RWPE2 (cell line): ENCODE measurements around the gene FHIT.

Experiments used
- ATAC-seq: fragments of 200-7000 bp; cut with Tn5 transposase; 3 replicates; pipeline ENCODE4 v1.9.1; 2021; ENCODE audit warnings: low read depth
- DNase-seq: peaks from one replicate; pipeline ENCODE4 v3.0.0-alpha.2; 2020; ENCODE audit warnings: low spot score
- H3K27ac ChIP-seq: fragments of 450-650 bp; 2 replicates; pipeline ENCODE4 v1.5.1; 2017; ENCODE audit warnings: mild to moderate bottlenecking; ENCODE audit not compliant: poor library complexity, severe bottlenecking
- H3K27me3 ChIP-seq: fragments of 250-450 bp; sonication (Bioruptor Pico); 2 replicates; pipeline ENCODE4 v1.5.1; 2021; ENCODE audit warnings: mild to moderate bottlenecking, moderate library complexity; ENCODE audit not compliant: insufficient read depth, poor library complexity, severe bottlenecking
- H3K36me3 ChIP-seq: fragments of 250-450 bp; sonication (Bioruptor Pico); 2 replicates; pipeline ENCODE4 v1.5.1; 2020; ENCODE audit warnings: low read depth, mild to moderate bottlenecking, moderate library complexity
- H3K4me1 ChIP-seq: fragments of 250-450 bp; sonication (Bioruptor Pico); 2 replicates; pipeline ENCODE4 v1.5.1; 2021; ENCODE audit warnings: mild to moderate bottlenecking, moderate library complexity; ENCODE audit not compliant: insufficient read depth, poor library complexity, severe bottlenecking
- H3K4me3 ChIP-seq: fragments of 250-450 bp; sonication (Bioruptor Pico); 2 replicates; pipeline ENCODE4 v1.5.1; 2021; ENCODE audit warnings: mild to moderate bottlenecking, moderate library complexity; ENCODE audit not compliant: severe bottlenecking
- H3K9me3 ChIP-seq: fragments of 250-450 bp; sonication (Bioruptor Pico); 2 replicates; pipeline ENCODE4 v1.5.1; 2021; ENCODE audit warnings: mild to moderate bottlenecking, moderate library complexity; ENCODE audit not compliant: severe bottlenecking
- CTCF ChIP-seq: fragments of 450-650 bp; IDR thresholded peaks from one replicate; pipeline ENCODE4 v1.5.1; 2017; ENCODE audit warnings: mild to moderate bottlenecking, moderate library complexity; ENCODE audit not compliant: poor library complexity, severe bottlenecking

FHIT gene

DNA sequence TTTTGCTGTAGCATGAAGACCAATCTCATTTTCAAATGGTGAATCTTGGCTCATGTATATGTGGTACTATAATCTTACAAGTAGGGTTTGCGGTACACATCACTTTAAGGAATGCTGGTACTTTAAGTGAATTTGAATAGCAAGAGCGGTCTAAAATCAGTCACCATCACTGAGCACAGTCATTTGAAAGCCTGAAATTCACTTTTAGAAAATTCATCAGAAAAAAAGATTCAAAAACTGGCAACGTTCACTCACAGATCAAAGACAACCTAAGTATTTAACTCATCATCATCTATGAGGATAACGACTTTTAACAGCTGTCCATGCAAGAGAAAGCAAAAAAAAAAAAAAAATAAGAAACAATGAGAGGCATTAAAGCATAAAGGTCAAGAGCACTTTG, 111.6 kb downstream of the FHIT start:
- H3K36me3 ChIP-seq, result no peaks in the 10 kb centered on the region
- ATAC-seq (no peak), DNase-seq (no peak)
- H3K27ac ChIP-seq, result no peak overlapping the region
- H3K27me3 ChIP-seq, result no peaks in the 10 kb centered on the region
- H3K9me3 ChIP-seq, result no peaks in the 10 kb centered on the region
- TF ChIP-seq CTCF, result no peak
- no peaks in the 10 kb centered on the region for H3K4me1 ChIP-seq
- no peak overlapping the region for H3K4me3 ChIP-seq

GRCh38 chr3:61138401-61138800, 112.9 kb downstream of the FHIT start:
- Histone ChIP-seq H3K36me3 (no peaks in the 10 kb centered on the region), H3K9me3 (no peaks in the 10 kb centered on the region), H3K4me1 (no peaks in the 10 kb centered on the region), H3K4me3 (no peak overlapping the region), H3K27ac (no peak overlapping the region), H3K27me3 (no peaks in the 10 kb centered on the region)
- ATAC-seq, result no peak
- no peak for DNase-seq
- TF ChIP-seq CTCF, result no peak

DNA sequence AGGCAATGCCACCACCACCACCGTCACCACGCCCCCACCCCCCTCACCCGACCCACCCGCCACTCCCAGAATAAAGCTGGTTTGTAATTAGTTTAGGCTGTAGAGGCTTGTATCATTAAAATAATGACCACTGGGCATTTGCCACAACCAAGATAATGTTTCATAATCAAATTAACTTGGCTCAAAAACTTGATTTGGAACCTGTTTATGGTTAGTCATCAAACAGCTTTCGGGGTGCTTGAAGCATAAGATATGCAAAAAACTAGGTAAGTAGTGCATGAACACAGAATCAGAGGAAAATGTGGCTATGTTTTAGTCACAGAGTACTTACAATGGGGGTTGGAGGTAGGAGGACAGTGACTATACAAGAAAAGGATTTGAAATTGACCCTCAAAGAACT, 115.1 kb downstream of the FHIT start:
- Histone ChIP-seq H3K4me3 (no peak overlapping the region), H3K9me3 (no peaks in the 10 kb centered on the region), H3K4me1 (no peaks in the 10 kb centered on the region), H3K27me3 (no peaks in the 10 kb centered on the region), H3K27ac (no peak overlapping the region), H3K36me3 (no peaks in the 10 kb centered on the region)
- no peak for TF ChIP-seq CTCF
- ATAC-seq (no peak), DNase-seq (no peak)

GRCh38 chr3:61134532-61134931, 116.7 kb downstream of the FHIT start:
- DNase-seq (no peak), ATAC-seq (no peak)
- H3K9me3 ChIP-seq, result no peaks in the 10 kb centered on the region
- no peaks in the 10 kb centered on the region for H3K4me1 ChIP-seq
- H3K4me3 ChIP-seq, result no peak overlapping the region
- no peak for TF ChIP-seq CTCF
- no peaks in the 10 kb centered on the region for H3K36me3 ChIP-seq
- H3K27me3 ChIP-seq, result no peaks in the 10 kb centered on the region
- H3K27ac ChIP-seq, result no peak overlapping the region

DNA sequence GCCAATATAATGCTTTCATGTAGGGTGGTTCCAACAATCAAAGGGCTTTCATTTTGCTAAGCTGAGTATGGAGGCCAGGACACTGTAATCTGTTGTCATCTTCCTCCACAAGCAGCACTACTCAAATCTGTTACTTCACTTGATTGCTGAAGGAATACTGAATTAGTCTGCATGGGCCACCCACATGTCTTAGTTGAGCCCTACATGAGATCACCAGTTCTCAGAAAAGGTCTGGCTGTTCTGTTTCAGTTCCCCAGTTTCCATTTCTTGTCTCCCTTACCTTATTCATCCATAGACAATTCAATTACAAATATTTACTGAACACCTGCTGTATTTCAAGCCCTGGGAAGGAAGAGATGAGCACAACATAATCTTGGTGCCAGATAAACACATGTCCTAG, 119.2 kb downstream of the FHIT start:
- H3K27me3 ChIP-seq, result no peaks in the 10 kb centered on the region
- H3K4me1 ChIP-seq, result no peaks in the 10 kb centered on the region
- no peak for TF ChIP-seq CTCF
- DNase-seq (no peak), ATAC-seq (no peak)
- H3K4me3 ChIP-seq, result no peak overlapping the region
- H3K27ac ChIP-seq, result no peak overlapping the region
- no peaks in the 10 kb centered on the region for H3K9me3 ChIP-seq
- no peaks in the 10 kb centered on the region for H3K36me3 ChIP-seq
